K562 (cell line): ENCODE results near the gene CCDC159. TPM values are rescaled to one million over a fixed set of nuclear protein-coding genes. Genes with fewer than 3 reads are reported as not detected.

ENCODE experiments used
- ARID3B ChIP-seq: fragments of 250-450 bp; sonication (Bioruptor Pico); IDR thresholded peaks from 2 replicates; pipeline ENCODE4 v1.4.0; 2020; ENCODE audit warnings: borderline replicate concordance
- ATF7 ChIP-seq: fragments of 450-650 bp; IDR thresholded peaks from 2 replicates; pipeline ENCODE4 v1.7.1; 2014; ENCODE audit warnings: mild to moderate bottlenecking, moderate library complexity
- KLF1 ChIP-seq: fragments of 450-650 bp; IDR thresholded peaks from 2 replicates; pipeline ENCODE4 v1.6.1; 2016; ENCODE audit warnings: missing genetic modification characterization, missing compliant biosample characterization
- L3MBTL2 ChIP-seq: fragments of 450-650 bp; IDR thresholded peaks from 2 replicates; pipeline ENCODE4 v1.6.1; 2016; ENCODE audit warnings: mild to moderate bottlenecking, moderate library complexity
- MIER1 ChIP-seq: fragments of 450-650 bp; IDR thresholded peaks from 2 replicates; pipeline ENCODE4 v1.6.1; 2016; ENCODE audit warnings: antibody characterized with exemption, mild to moderate bottlenecking, low read depth
- NFE2L1 ChIP-seq: fragments of 450-650 bp; IDR thresholded peaks from 2 replicates; pipeline ENCODE4 v1.6.1; 2016; ENCODE audit warnings: missing genetic modification characterization, low read depth, mild to moderate bottlenecking, missing compliant biosample characterization, moderate library complexity, borderline replicate concordance
- POLR2A ChIP-seq: fragments of 450-650 bp; conservative IDR thresholded peaks from 2 replicates; pipeline ENCODE4 v1.6.1; 2016
- POLR2G ChIP-seq: fragments of 200-400 bp; formaldehyde crosslinking; IDR thresholded peaks from 2 replicates; pipeline ENCODE4 v1.6.1; 2017; ENCODE audit warnings: low read depth, mild to moderate bottlenecking, antibody characterized with exemption, low read length, moderate library complexity
- SP1 ChIP-seq: sonication (generic); formaldehyde crosslinking; IDR thresholded peaks from 2 replicates; pipeline ENCODE4 v1.8.1; 2022; ENCODE audit warnings: mild to moderate bottlenecking, missing genetic modification reagents
- THAP12 ChIP-seq: fragments of 250-450 bp; sonication (Bioruptor Pico); IDR thresholded peaks from 2 replicates; pipeline ENCODE4 v1.9.0; 2021; ENCODE audit warnings: mild to moderate bottlenecking, inconsistent platforms
- ZBTB1 ChIP-seq: sonication (generic); formaldehyde crosslinking; IDR thresholded peaks from 2 replicates; pipeline ENCODE4 v1.8.1; 2023; ENCODE audit warnings: missing genetic modification reagents, low read depth, mild to moderate bottlenecking, borderline replicate concordance
- ZNF778 ChIP-seq: fragments of 450-650 bp; formaldehyde crosslinking; IDR thresholded peaks from 2 replicates; pipeline ENCODE4 v1.4.0; 2020; ENCODE audit warnings: mild to moderate bottlenecking, moderate library complexity
- ZSCAN29 ChIP-seq: fragments of 450-650 bp; IDR thresholded peaks from 2 replicates; pipeline ENCODE4 v1.6.1; 2017
- polyA plus RNA-seq, 8 experiments: library from polyadenylated mRNA; depleted of rRNA in 4 of 8; stranded (reverse) in 5 of 8; unstranded in 3 of 8; fragments of >200 nt; fragmentation: Nextera tagmentation in 2 of 8; fragmentation: Illumina TruSeq in 1 of 8; extraction: Ambion mirVana in 2 of 8; extraction: Trizol in 1 of 8; gene quantifications; 2 replicates each; pipeline versions ENCODE4 v1.2.1 to v1.2.3, GENCODE V29; 2011 to 2014; ENCODE audit warnings: inconsistent platforms in 1 of 8, missing spikeins in 1 of 8
- total RNA-seq, 7 experiments: library from RNA; depleted of rRNA in 6 of 7; stranded (reverse); fragments of >200 nt in 6 of 7; fragmentation: Illumina TruSeq in 2 of 7; extraction: Trizol in 2 of 7; gene quantifications; 2 replicates each; pipeline versions ENCODE4 v1.2.1 to v1.2.3, GENCODE V29; 2011 to 2021; ENCODE audit warnings: low replicate concordance in 1 of 7

CCDC159 gene
- total and polyA plus RNA-seq, 9 of the 15 experiments (the other 6 are each of a cell fraction or from before 2014, with no cell fraction given) = 0.68 to 10.1 (median 4.7) TPM

- 0 out of 2 replicates have a peak, but pooled peaks have one; percentile 55 for TF ChIP-seq MIER1
- peak; percentile 42; the same call in 1 of the 2 replicates for TF ChIP-seq ZBTB1 (CRISPR knock-in tag)
- no peak for TF ChIP-seq ZNF778 (CRISPR knock-in tag)
- 0 out of 2 replicates have a peak, but pooled peaks have one; percentile 14 for TF ChIP-seq ARID3B
- TF ChIP-seq L3MBTL2 = peak; percentile 70; the same call in 1 of the 2 replicates
- TF ChIP-seq NFE2L1 (tag) = no peak
- TF ChIP-seq ZSCAN29 = peak; percentile 76
- 0 out of 2 replicates have a peak, but pooled peaks have one; percentile 13 for TF ChIP-seq ATF7
- TF ChIP-seq KLF1 (tag) = 0 out of 2 replicates have a peak, but pooled peaks have one; percentile 43
- TF ChIP-seq THAP12 (CRISPR knock-in tag) = no peak
- peak; percentile 64 for TF ChIP-seq POLR2G
- peak; percentile 72; the same call in 1 of the 2 replicates for TF ChIP-seq SP1
- 0 out of 2 replicates have a peak, but pooled peaks have one; percentile 31 for TF ChIP-seq POLR2A
These were observed 14.9 kb downstream of the CCDC159 start (continued) for GRCh38 chr19:11361037-11361770.
